AG04450 (cell line): ENCODE data around the gene SLC24A3. TPM values are rescaled to one million over a fixed set of nuclear protein-coding genes. Genes with fewer than 3 reads are reported as not detected.

ENCODE experiments used
- CTCF ChIA-PET: fragments of 300-600, 350-600 bp; formaldehyde crosslinking; extraction: SDS; loops from one replicate; lab custom pipeline; 2022; ENCODE audit warnings: antibody characterized with exemption, inconsistent platforms; lab: Charles Lee
- POLR2A ChIA-PET: fragments of 350-600 bp; formaldehyde crosslinking; extraction: SDS; loops from one replicate; lab custom pipeline; 2021; ENCODE audit warnings: antibody characterized with exemption, inconsistent platforms; lab: Yijun Ruan, JAX
- DNase-seq: peaks from one replicate; pipeline ENCODE4 v3.0.0-alpha.2; 2011; ENCODE audit warnings: low read depth, low spot score
- H3K27ac ChIP-seq: one replicate; pipeline ENCODE4 v1.5.1; 2012; ENCODE audit warnings: low read depth, low read length, control low read depth
- H3K27me3 ChIP-seq: one replicate; pipeline ENCODE4 v1.6.0; 2012; ENCODE audit warnings: low read length; ENCODE audit not compliant: control insufficient read depth, insufficient read depth
- H3K4me3 ChIP-seq: 2 replicates; pipeline ENCODE4 v1.5.1; 2011; ENCODE audit warnings: mild to moderate bottlenecking, low read depth, low read length, control low read depth
- H3K9me3 ChIP-seq: 2 replicates; pipeline ENCODE4 v1.5.1; 2012; ENCODE audit warnings: low read length; ENCODE audit not compliant: control insufficient read depth, insufficient read depth
- polyA plus RNA-seq: library from polyadenylated mRNA; depleted of rRNA; stranded (reverse); fragments of >200 nt; gene quantifications from 2 replicates; pipeline ENCODE4 v1.2.3, GENCODE V29; 2011
- TF ChIP-seq, protein P1 (sequence below): IDR thresholded peaks from 2 replicates; pipeline ENCODE4 v1.5.1; 2011; ENCODE audit warnings: low read depth, low read length, control low read depth, inconsistent platforms

Gene SLC24A3
- polyA plus RNA-seq, 1 experiment: not detected

DNA sequence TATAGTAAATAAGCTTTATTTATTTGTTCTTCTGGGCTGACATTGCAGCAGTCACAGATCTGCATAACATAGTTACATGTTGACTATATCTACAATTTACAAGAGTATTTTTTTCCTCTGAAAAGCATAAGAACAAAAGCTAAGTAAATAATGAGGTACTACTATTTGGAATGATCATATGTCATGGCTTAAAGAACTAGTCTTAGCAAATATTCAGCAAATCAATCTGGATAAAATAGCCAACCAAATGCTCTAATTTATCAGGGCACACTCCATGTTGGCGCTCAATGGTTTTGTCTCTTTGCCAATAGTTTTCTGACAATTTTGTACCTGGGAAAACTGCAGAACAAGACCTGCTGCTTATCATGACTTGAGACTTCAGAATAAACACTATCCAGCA is 312.2 kb downstream of the SLC24A3 start:
- Histone ChIP-seq H3K4me3 (no peak overlapping the region), H3K27me3 (no peaks in the 10 kb centered on the region), H3K27ac (no peak overlapping the region), H3K9me3 (no peaks in the 10 kb centered on the region)
- ChIA-PET CTCF (no interaction called here), POLR2A (no interaction called here)
- TF ChIP-seq, protein P1, sequence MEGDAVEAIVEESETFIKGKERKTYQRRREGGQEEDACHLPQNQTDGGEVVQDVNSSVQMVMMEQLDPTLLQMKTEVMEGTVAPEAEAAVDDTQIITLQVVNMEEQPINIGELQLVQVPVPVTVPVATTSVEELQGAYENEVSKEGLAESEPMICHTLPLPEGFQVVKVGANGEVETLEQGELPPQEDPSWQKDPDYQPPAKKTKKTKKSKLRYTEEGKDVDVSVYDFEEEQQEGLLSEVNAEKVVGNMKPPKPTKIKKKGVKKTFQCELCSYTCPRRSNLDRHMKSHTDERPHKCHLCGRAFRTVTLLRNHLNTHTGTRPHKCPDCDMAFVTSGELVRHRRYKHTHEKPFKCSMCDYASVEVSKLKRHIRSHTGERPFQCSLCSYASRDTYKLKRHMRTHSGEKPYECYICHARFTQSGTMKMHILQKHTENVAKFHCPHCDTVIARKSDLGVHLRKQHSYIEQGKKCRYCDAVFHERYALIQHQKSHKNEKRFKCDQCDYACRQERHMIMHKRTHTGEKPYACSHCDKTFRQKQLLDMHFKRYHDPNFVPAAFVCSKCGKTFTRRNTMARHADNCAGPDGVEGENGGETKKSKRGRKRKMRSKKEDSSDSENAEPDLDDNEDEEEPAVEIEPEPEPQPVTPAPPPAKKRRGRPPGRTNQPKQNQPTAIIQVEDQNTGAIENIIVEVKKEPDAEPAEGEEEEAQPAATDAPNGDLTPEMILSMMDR: no peak
- no peak for DNase-seq

DNA sequence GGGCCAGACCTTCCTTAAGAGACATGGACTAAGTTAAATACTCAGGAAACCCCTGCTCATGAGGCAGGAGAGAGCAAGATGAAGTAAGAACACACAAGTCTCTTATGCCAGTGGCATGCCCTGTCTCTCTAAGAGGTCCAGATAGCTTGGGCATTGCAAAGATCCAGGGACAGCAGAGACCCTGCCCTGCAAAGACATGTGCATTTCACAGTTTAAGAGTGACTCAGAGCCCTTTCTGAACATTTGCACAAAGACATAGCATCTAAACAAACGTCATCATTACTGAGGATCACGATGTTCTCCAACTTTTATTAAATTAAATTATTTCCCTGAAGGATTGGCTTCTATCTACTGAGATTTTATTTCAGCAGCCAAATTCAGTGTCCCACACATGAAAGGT is 315.1 kb downstream of the SLC24A3 start:
- TF ChIP-seq, protein P1: no peak
- ChIA-PET POLR2A (no interaction called here), CTCF (no interaction called here)
- H3K27ac ChIP-seq: no peak overlapping the region
- no peaks in the 10 kb centered on the region for H3K27me3 ChIP-seq
- no peak overlapping the region for H3K4me3 ChIP-seq
- H3K9me3 ChIP-seq: no peaks in the 10 kb centered on the region; the same call in 1 of the 2 replicates
- DNase-seq: no peak

DNA sequence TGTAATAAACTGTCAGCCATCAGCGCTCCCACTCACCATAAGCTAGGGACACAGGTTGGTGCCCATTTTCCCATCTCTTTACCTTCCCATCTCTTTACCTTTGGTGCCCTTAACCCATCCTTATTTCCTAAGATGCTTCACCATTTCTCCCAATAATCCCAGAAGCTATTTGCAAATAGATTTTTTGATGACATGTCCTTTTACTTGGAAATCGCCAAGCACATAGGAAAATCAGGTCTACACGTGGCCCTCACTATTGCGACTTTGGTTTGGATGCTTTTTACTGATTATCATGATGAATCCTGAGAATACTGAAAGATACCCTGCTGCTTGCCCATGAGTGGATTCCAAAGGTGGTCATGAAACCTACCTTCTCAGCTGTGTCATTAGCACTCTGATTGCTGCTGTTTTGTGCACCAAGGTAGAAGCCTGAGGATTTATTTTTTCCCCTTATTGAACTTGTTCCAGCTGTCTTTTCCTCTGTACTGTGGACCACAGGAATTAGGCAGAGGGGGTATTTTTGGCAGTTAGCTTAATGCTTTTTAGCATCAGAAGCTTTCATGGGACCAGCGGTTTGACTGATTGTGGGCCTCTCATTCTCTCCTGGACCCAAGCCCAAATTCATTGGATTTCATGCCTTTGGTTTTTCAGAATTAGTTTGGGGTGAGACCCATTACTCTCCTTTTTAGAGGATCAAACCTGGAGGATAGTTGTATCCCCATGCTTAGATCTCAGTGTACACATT is 316.0 kb downstream of the SLC24A3 start:
- DNase-seq: no peak
- H3K4me3 ChIP-seq: no peak overlapping the region
- ChIA-PET CTCF (no interaction called here), POLR2A (no interaction called here)
- H3K9me3 ChIP-seq: no peaks in the 10 kb centered on the region; the same call in 1 of the 2 replicates
- no peak overlapping the region for H3K27ac ChIP-seq
- TF ChIP-seq, protein P1: no peak
- no peaks in the 10 kb centered on the region for H3K27me3 ChIP-seq

DNA sequence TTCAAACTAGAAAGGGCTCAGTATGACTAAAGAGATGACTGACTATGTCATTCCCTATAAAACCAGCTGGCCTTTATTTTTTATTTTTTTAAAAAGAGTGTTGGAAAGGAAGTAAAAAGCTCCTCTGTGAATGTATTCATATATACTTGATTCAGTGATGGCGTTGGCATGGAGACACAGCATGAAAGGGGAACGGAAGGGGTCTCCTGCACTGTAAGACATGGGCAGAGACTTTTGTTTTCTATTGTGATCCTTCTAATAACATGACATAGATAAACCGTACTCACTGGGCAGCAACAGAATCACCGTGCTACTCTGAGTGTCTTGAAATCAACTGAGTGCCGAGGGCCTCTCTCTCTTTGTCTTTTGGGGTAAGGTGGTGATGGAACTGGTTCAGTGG is 317.6 kb downstream of the SLC24A3 start:
- ChIA-PET CTCF (no interaction called here), POLR2A (no interaction called here)
- TF ChIP-seq, protein P1: no peak

DNA sequence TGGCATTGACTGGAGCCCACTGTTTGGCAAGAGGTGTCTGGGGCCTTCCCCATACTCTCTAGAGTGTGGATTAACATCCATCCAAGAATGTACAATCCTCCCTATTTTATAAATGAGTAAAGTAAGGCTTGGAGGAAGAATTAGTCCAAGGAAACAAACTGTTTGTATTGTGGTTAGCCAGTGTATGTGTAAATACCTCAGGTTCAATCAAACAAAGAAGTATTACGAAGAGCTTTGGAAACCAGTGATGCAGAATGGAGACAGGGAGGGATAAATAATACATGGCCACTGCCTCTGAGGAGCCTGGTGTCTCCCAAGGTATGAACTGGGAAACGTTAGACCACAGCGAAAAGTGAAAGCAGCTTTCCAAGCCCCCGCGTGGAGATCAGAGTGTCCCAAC is 319.0 kb downstream of the SLC24A3 start:
- TF ChIP-seq, protein P1: no peak
- H3K9me3 ChIP-seq: no peaks in the 10 kb centered on the region; the same call in 1 of the 2 replicates
- no peak overlapping the region for H3K4me3 ChIP-seq
- no peaks in the 10 kb centered on the region for H3K27me3 ChIP-seq
- POLR2A ChIA-PET: no interaction called here
- CTCF ChIA-PET: no interaction called here
- DNase-seq: no peak
- H3K27ac ChIP-seq: no peak overlapping the region

More for the DNA sequence above, 317.6 kb downstream of the SLC24A3 start:
- Histone ChIP-seq H3K9me3 (no peaks in the 10 kb centered on the region; the same call in 1 of the 2 replicates), H3K27me3 (no peaks in the 10 kb centered on the region), H3K4me3 (no peak overlapping the region), H3K27ac (no peak overlapping the region)
- DNase-seq: no peak
